ENCODE results near the gene RARA.

DNA sequence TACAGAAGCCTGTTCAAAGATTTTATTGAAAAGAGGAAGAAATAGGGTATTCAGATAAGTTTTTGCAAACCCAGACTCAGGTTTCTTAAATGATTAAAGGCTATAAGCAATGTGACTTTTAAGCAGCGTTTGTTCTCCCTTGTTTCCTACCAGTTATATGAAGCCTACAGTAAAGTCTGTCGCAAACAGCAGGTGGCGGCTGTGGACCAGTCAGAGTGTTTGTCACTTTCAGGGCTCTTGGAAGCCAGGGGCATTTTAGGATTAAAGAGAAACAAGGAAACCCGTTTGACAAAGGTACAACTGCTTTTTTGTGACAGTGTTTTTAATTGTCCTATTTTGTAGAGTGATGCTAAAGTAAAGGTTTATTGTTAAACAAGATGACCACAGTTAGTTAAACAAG lies 7.7 kb upstream of the RARA start:
- TF ChIP-seq EZH2 (IDR thresholded peaks at IDR 0.05; ENCODE audit: borderline replicate concordance, insufficient read depth, low read length, poor library complexity, severe bottlenecking), result no peak
- no peak for TF ChIP-seq POLR2AphosphoS5 (IDR thresholded peaks at IDR 0.05)
- TF ChIP-seq, protein P1, sequence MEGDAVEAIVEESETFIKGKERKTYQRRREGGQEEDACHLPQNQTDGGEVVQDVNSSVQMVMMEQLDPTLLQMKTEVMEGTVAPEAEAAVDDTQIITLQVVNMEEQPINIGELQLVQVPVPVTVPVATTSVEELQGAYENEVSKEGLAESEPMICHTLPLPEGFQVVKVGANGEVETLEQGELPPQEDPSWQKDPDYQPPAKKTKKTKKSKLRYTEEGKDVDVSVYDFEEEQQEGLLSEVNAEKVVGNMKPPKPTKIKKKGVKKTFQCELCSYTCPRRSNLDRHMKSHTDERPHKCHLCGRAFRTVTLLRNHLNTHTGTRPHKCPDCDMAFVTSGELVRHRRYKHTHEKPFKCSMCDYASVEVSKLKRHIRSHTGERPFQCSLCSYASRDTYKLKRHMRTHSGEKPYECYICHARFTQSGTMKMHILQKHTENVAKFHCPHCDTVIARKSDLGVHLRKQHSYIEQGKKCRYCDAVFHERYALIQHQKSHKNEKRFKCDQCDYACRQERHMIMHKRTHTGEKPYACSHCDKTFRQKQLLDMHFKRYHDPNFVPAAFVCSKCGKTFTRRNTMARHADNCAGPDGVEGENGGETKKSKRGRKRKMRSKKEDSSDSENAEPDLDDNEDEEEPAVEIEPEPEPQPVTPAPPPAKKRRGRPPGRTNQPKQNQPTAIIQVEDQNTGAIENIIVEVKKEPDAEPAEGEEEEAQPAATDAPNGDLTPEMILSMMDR (IDR thresholded peaks at IDR 0.05; ENCODE audit: poor library complexity, severe bottlenecking), result peak; percentile 65
- TF ChIP-seq SMC3 (conservative IDR thresholded peaks at IDR 0.05; ENCODE audit: poor library complexity), result peak; percentile 78
- peak; percentile 67 for TF ChIP-seq RAD21 (conservative IDR thresholded peaks at IDR 0.05)
- TF ChIP-seq TAF1 (IDR thresholded peaks at IDR 0.05; ENCODE audit: low read depth), result no peak
